ENCODE measurements around the gene MRPL10. TPM values are rescaled to one million over a fixed set of nuclear protein-coding genes. Genes with fewer than 3 reads are reported as not detected.
A peak's percentile ranks its signal among the peaks of the same experiment; 100 is the strongest.

The MRPL10 gene
- total and polyA plus RNA-seq, 10 of the 15 experiments (the other 5 are each of a cell fraction or from before 2014, with no cell fraction given): 18.9 to 61.9 (median 47.3) TPM

GRCh38 chr17:47802341-47803022 is 28.9 kb downstream of the MRPL10 start:
- FAIRE-seq (peak; percentile 99), DNase-seq (ENCODE audit: low read depth, low spot score) (no peak), ATAC-seq (peak; percentile 98)
- BruUV-seq (replicated peaks): no TSS peak
- intact Hi-C loops (cut with micrococcal nuclease; ENCODE audit: unreplicated experiment) (loop anchor here (1.0 to 2.0 kb wide), 3 partner anchors 26 to 138 kb away; no protein-coding TSS in a partner anchor), in situ Hi-C loops (cut with MboI) (loop anchor here (10.0 kb wide), 1 partner anchor 108 kb away; the partner anchor contains the start of gene TBKBP1)
- H2AFZ ChIP-seq (ENCODE audit: control insufficient read depth, low read depth, low read length): no peak overlapping the region
- no peaks in the 10 kb centered on the region for H3K79me2 ChIP-seq (ENCODE audit: control insufficient read depth, insufficient read depth, low read length)
- H4K20me1 ChIP-seq (ENCODE audit: control insufficient read depth, insufficient read depth): no peaks in the 10 kb centered on the region
- RAD21 ChIA-PET (ENCODE audit: unreplicated experiment): interaction anchor here (1.0 to 2.1 kb wide), 3 partner anchors 59 to 139 kb away, joined by 3 to 8 read pairs (median 8); no protein-coding TSS in a partner anchor
- no peaks in the 10 kb centered on the region for H3K9me3 ChIP-seq (replicated peaks; ENCODE audit: control insufficient read depth, insufficient read depth, low read length)
- no peak overlapping the region for H3K9ac ChIP-seq (ENCODE audit: control insufficient read depth, insufficient read depth, low read length)
- POLR2A ChIA-PET: no interaction called here
- CTCF ChIA-PET: interaction anchor here (0.6 to 2.1 kb wide), 16 partner anchors 12 to 216 kb away, joined by 3 to 17 read pairs (median 3); partner anchors contain the start of gene KPNB1
- H3K36me3 ChIP-seq (ENCODE audit: control insufficient read depth in 2 of 2, insufficient read depth in 2 of 2, low read length in 1 of 2): no peaks in the 10 kb centered on the region; a peak in 1 of 4 replicates
- SMC1A ChIA-PET (ENCODE audit: uncharacterized antibody, unreplicated experiment): interaction anchor here (1.2 to 1.9 kb wide), 3 partner anchors 137 to 150 kb away, joined by 3 to 8 read pairs (median 4); no protein-coding TSS in a partner anchor
- no peaks in the 10 kb centered on the region for H3K4me1 ChIP-seq (ENCODE audit: control insufficient read depth, insufficient read depth, low read length)
- H3K4me3 ChIP-seq: no peak overlapping the region
- H3K4me2 ChIP-seq (ENCODE audit: control insufficient read depth, insufficient read depth): no peak overlapping the region
- 11% methylated on average over 9 of the region's 9 CpGs for WGBS (ENCODE audit: insufficient coverage, insufficient replicate concordance, low lambda C conversion rate, missing lambda C conversion rate)
- H3K27me3 ChIP-seq (replicated peaks in 1 of 2; ENCODE audit: control insufficient read depth in 2 of 2, insufficient read depth in 2 of 2, low read length in 1 of 2): no peaks in the 10 kb centered on the region
- no peak overlapping the region for H3K27ac ChIP-seq (ENCODE audit: control insufficient read depth, insufficient read depth)
- TF ChIP-seq SREBF1 (IDR thresholded peaks at IDR 0.05; ENCODE audit: low read length) (no peak), NFXL1 (IDR thresholded peaks at IDR 0.05; ENCODE audit: borderline replicate concordance) (no peak), MEF2A (IDR thresholded peaks at IDR 0.05; ENCODE audit: insufficient read depth, low read depth, low read length) (no peak), TAF1 (IDR thresholded peaks at IDR 0.05; ENCODE audit: borderline replicate concordance, low read depth, low read length) (no peak), SMC3 (IDR thresholded peaks at IDR 0.05; ENCODE audit: borderline replicate concordance, low read length) (peak; percentile 60; the same call in 1 of the 2 replicates), KAT2A (conservative IDR thresholded peaks at IDR 0.05; ENCODE audit: control insufficient read depth, low read depth, low read length) (no peak), MEF2B (IDR thresholded peaks at IDR 0.05; ENCODE audit: partially characterized antibody, poor library complexity, severe bottlenecking) (no peak), CTCF (IDR thresholded peaks at IDR 0.05 in 2 of 3, conservative IDR thresholded peaks at IDR 0.05 in 1 of 3; ENCODE audit: control insufficient read depth in 2 of 3, extremely low read depth in 1 of 3, insufficient read depth in 1 of 3, low read depth in 3 of 3, low read length in 3 of 3) (peak; percentile 69 to 83 (median 77)), LARP7 (IDR thresholded peaks at IDR 0.05) (0 out of 2 replicates have a peak, but pooled peaks have one; percentile 19), BCL3 (IDR thresholded peaks at IDR 0.05; ENCODE audit: borderline replicate concordance, insufficient read depth, low read depth, low read length, poor library complexity, severe bottlenecking) (no peak), KLF5 (IDR thresholded peaks at IDR 0.05; ENCODE audit: partially characterized antibody) (no peak), GABPA (IDR thresholded peaks at IDR 0.05; ENCODE audit: low read depth) (no peak), RB1 (IDR thresholded peaks at IDR 0.05; ENCODE audit: borderline replicate concordance) (no peak)
- TF ChIP-seq, protein P1, sequence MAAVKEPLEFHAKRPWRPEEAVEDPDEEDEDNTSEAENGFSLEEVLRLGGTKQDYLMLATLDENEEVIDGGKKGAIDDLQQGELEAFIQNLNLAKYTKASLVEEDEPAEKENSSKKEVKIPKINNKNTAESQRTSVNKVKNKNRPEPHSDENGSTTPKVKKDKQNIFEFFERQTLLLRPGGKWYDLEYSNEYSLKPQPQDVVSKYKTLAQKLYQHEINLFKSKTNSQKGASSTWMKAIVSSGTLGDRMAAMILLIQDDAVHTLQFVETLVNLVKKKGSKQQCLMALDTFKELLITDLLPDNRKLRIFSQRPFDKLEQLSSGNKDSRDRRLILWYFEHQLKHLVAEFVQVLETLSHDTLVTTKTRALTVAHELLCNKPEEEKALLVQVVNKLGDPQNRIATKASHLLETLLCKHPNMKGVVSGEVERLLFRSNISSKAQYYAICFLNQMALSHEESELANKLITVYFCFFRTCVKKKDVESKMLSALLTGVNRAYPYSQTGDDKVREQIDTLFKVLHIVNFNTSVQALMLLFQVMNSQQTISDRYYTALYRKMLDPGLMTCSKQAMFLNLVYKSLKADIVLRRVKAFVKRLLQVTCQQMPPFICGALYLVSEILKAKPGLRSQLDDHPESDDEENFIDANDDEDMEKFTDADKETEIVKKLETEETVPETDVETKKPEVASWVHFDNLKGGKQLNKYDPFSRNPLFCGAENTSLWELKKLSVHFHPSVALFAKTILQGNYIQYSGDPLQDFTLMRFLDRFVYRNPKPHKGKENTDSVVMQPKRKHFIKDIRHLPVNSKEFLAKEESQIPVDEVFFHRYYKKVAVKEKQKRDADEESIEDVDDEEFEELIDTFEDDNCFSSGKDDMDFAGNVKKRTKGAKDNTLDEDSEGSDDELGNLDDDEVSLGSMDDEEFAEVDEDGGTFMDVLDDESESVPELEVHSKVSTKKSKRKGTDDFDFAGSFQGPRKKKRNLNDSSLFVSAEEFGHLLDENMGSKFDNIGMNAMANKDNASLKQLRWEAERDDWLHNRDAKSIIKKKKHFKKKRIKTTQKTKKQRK (IDR thresholded peaks at IDR 0.05; ENCODE audit: low read depth, low read length): no peak
- TF ChIP-seq, protein P2, sequence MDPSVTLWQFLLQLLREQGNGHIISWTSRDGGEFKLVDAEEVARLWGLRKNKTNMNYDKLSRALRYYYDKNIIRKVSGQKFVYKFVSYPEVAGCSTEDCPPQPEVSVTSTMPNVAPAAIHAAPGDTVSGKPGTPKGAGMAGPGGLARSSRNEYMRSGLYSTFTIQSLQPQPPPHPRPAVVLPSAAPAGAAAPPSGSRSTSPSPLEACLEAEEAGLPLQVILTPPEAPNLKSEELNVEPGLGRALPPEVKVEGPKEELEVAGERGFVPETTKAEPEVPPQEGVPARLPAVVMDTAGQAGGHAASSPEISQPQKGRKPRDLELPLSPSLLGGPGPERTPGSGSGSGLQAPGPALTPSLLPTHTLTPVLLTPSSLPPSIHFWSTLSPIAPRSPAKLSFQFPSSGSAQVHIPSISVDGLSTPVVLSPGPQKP (IDR thresholded peaks at IDR 0.05; ENCODE audit: low read depth, low read length): no peak
